ENCODE measurements around the gene HOMER2.

DNA sequence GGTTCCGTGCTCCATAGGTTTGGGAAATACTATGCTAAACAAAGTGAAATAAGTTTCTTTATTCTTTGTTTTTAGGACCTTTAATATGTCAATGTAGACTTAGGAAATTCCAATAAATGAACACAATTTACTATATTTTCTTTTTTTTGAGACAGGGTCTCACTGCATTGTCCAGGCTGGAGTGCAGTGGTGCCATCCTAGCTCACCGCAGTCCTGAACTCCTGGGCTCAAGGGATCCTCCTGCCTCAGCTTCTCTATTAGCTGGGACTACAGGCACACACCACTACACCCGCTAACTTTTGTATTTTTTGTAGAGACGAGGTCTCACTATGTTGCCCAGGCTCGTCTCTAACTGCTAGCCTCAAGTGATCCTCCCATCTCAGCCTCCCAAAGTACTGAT is 12.4 kb upstream of the HOMER2 start:
- TF ChIP-seq POLR2AphosphoS5 (IDR thresholded peaks at IDR 0.05), result no peak
- no peak for TF ChIP-seq POLR2A (IDR thresholded peaks at IDR 0.05)
- TF ChIP-seq, protein P1, sequence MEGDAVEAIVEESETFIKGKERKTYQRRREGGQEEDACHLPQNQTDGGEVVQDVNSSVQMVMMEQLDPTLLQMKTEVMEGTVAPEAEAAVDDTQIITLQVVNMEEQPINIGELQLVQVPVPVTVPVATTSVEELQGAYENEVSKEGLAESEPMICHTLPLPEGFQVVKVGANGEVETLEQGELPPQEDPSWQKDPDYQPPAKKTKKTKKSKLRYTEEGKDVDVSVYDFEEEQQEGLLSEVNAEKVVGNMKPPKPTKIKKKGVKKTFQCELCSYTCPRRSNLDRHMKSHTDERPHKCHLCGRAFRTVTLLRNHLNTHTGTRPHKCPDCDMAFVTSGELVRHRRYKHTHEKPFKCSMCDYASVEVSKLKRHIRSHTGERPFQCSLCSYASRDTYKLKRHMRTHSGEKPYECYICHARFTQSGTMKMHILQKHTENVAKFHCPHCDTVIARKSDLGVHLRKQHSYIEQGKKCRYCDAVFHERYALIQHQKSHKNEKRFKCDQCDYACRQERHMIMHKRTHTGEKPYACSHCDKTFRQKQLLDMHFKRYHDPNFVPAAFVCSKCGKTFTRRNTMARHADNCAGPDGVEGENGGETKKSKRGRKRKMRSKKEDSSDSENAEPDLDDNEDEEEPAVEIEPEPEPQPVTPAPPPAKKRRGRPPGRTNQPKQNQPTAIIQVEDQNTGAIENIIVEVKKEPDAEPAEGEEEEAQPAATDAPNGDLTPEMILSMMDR (IDR thresholded peaks at IDR 0.05), result no peak
- TF ChIP-seq EP300 (IDR thresholded peaks at IDR 0.05), result no peak

Measured in stomach (tissue), 4 donors.